Upper lobe of right lung (tissue), 1 donor: Measurements from ENCODE around the gene HOXA13. TPM values are rescaled to one million over a fixed set of nuclear protein-coding genes. Genes with fewer than 3 reads are reported as not detected.

Source experiments
- ATAC-seq: fragments of 200-7000 bp; cut with Tn5 transposase; one replicate; pipeline ENCODE4 v1.9.1; 2020; ENCODE audit warnings: mild to moderate bottlenecking, moderate library complexity
- DNase-seq: peaks from one replicate; pipeline ENCODE4 v3.0.0-alpha.2; 2020
- H3K27ac ChIP-seq: fragments of 200-600 bp; one replicate; pipeline ENCODE4 v1.8.0; 2022
- H3K27me3 ChIP-seq: fragments of 200-600 bp; one replicate; pipeline ENCODE4 v1.8.0; 2022; ENCODE audit warnings: mild to moderate bottlenecking
- H3K36me3 ChIP-seq: fragments of 200-600 bp; one replicate; pipeline ENCODE4 v1.8.0; 2022
- H3K4me1 ChIP-seq: fragments of 200-600 bp; one replicate; pipeline ENCODE4 v1.8.0; 2022
- H3K4me3 ChIP-seq: fragments of 200-600 bp; one replicate; pipeline ENCODE4 v1.8.0; 2022; ENCODE audit warnings: mild to moderate bottlenecking
- H3K9me3 ChIP-seq: fragments of 200-600 bp; one replicate; pipeline ENCODE4 v1.8.0; 2022
- CTCF ChIP-seq: fragments of 200-600 bp; IDR thresholded peaks from one replicate; pipeline ENCODE4 v1.8.0; 2022; ENCODE audit warnings: antibody characterized with exemption
- intact Hi-C: fragments of 100-400 bp; cut with DNase I; formaldehyde crosslinking; loops from one replicate; pipeline ENCODE4 v1.11.0; 2022
- long read RNA-seq: library from polyadenylated mRNA; unstranded; transcript quantifications from one replicate; pipeline ENCODE4 v2.0.0, GENCODE V29; 2021
- total RNA-seq: library from RNA; stranded (reverse); fragmentation: NEBNext Ultra II Directional; extraction: Animal tissue kit (Norgen Biotek cat#: 25700); gene quantifications from one replicate; pipeline ENCODE4 v1.2.1, GENCODE V29; 2021
- donor health status: DM: no; HTN: yes; CAD: no; lungs with severe emphysema.

The HOXA13 gene
- not detected for total RNA-seq
- long read RNA-seq: 0 reads

GRCh38 chr7:27199849-27200760 is at the start of gene HOXA13:
HOXA13 (minus strand) TSS chr7:27200091; CDS start chr7:27200077, 14 bp downstream.
- Histone ChIP-seq H3K4me1 (peaks cover 18% of the 10 kb centered on the region), H3K36me3 (no peaks in the 10 kb centered on the region), H3K4me3 (peak within 1 kb of the TSS; percentile 25), H3K27ac (no peak within 1 kb of the TSS), H3K9me3 (no peaks in the 10 kb centered on the region), H3K27me3 (peaks cover 96% of the 10 kb centered on the region)
- DNase-seq (peak; percentile 57), ATAC-seq (peak; percentile 30)
- intact Hi-C loops: loop anchor here (10.0 kb wide), 2 partner anchors 375 to 715 kb away; no protein-coding TSS in a partner anchor
- no peak for TF ChIP-seq CTCF

- intact Hi-C loops: no loop called here
- ATAC-seq (no peak), DNase-seq (no peak)
- H3K4me1 ChIP-seq: peaks cover 13% of the 10 kb centered on the region
- H3K27ac ChIP-seq: no peak overlapping the region
- H3K4me3 ChIP-seq: no peak overlapping the region
- no peaks in the 10 kb centered on the region for H3K36me3 ChIP-seq
- no peak for TF ChIP-seq CTCF
- no peaks in the 10 kb centered on the region for H3K9me3 ChIP-seq
- peaks cover 98% of the 10 kb centered on the region for H3K27me3 ChIP-seq
These were observed 49.2 kb upstream of the HOXA13 start for GRCh38 chr7:27248911-27249723.

- intact Hi-C loops: no loop called here
- Histone ChIP-seq H3K36me3 (no peaks in the 10 kb centered on the region), H3K4me1 (peaks cover 13% of the 10 kb centered on the region), H3K9me3 (no peaks in the 10 kb centered on the region), H3K27me3 (peaks cover 98% of the 10 kb centered on the region), H3K4me3 (no peak overlapping the region), H3K27ac (no peak overlapping the region)
- DNase-seq: no peak
- no peak for ATAC-seq
- no peak for TF ChIP-seq CTCF
These were observed 48.5 kb upstream of the HOXA13 start for GRCh38 chr7:27248427-27248806.

- H3K27me3 ChIP-seq: peaks cover 98% of the 10 kb centered on the region
- no peak overlapping the region for H3K27ac ChIP-seq
- no peak for TF ChIP-seq CTCF
- H3K4me3 ChIP-seq: no peak overlapping the region
- no peak for ATAC-seq
- H3K9me3 ChIP-seq: no peaks in the 10 kb centered on the region
- no peak for DNase-seq
- H3K36me3 ChIP-seq: no peaks in the 10 kb centered on the region
- H3K4me1 ChIP-seq: peaks cover 16% of the 10 kb centered on the region
- intact Hi-C loops: no loop called here
These were observed 47.8 kb upstream of the HOXA13 start for GRCh38 chr7:27247452-27248426.

GRCh38 chr7:27247000-27247399 is 47.1 kb upstream of the HOXA13 start:
- Histone ChIP-seq H3K27ac (no peak overlapping the region), H3K27me3 (peaks cover 100% of the 10 kb centered on the region), H3K36me3 (no peaks in the 10 kb centered on the region), H3K4me1 (peaks cover 21% of the 10 kb centered on the region), H3K9me3 (no peaks in the 10 kb centered on the region), H3K4me3 (no peak overlapping the region)
- TF ChIP-seq CTCF: no peak
- ATAC-seq (no peak), DNase-seq (peak; percentile 41)
- intact Hi-C loops: no loop called here
